Activated T-cell treated with anti-CD3 and anti-CD28 coated beads, Interleukin-2, amount 50 U/mL, for 4 hours (primary cell): ENCODE measurements around the gene DOCK2. TPM values are rescaled to one million over a fixed set of nuclear protein-coding genes. Genes with fewer than 3 reads are reported as not detected.
"Not testable (repeated sequence)": the region's sequence is repeated elsewhere in the genome, so short reads cannot be mapped to it uniquely, and the experiment has no call there.

Source experiments
- ATAC-seq, 2 donors: fragments of 200-7000 bp; cut with Tn5 transposase; one replicate each; pipeline ENCODE4 v1.10.0; 2021
- DNase-seq: peaks from one replicate; pipeline ENCODE4 v3.0.0-alpha.2; 2020
- H3K27me3 Mint-ChIP-seq: one replicate; pipeline ENCODE4 v1.8.0; 2021; ENCODE audit warnings: low read depth, mixed read lengths
- H3K36me3 Mint-ChIP-seq: one replicate; pipeline ENCODE4 v1.8.0; 2022; ENCODE audit warnings: mixed read lengths; ENCODE audit not compliant: insufficient read depth
- H3K4me1 Mint-ChIP-seq: one replicate; pipeline ENCODE4 v1.8.0; 2021; ENCODE audit warnings: low read depth, mixed read lengths
- H3K4me3 Mint-ChIP-seq: one replicate; pipeline ENCODE4 v1.8.0; 2021; ENCODE audit warnings: mild to moderate bottlenecking, moderate library complexity, mixed read lengths
- H3K9me3 Mint-ChIP-seq: one replicate; pipeline ENCODE4 v1.8.0; 2021; ENCODE audit warnings: mixed read lengths
- total RNA-seq, 3 donors: library from RNA; stranded (reverse); gene quantifications; one replicate each; pipeline ENCODE4 v1.2.1, GENCODE V29; 2021

DOCK2 gene
- total RNA-seq, 3 donors from 2014 or later: 128 to 134 (median 132) TPM

GRCh38 chr5:169706758-169707450 is 69.8 kb downstream of the DOCK2 start:
- peaks cover 54% of the 10 kb centered on the region for H3K36me3 Mint-ChIP-seq
- DNase-seq (no peak), ATAC-seq (no peak)
- H3K4me1 Mint-ChIP-seq: peaks cover 18% of the 10 kb centered on the region
- H3K4me3 Mint-ChIP-seq: no peak overlapping the region
- H3K27me3 Mint-ChIP-seq: no peaks in the 10 kb centered on the region
- no peaks in the 10 kb centered on the region for H3K9me3 Mint-ChIP-seq

GRCh38 chr5:169707686-169708085 is 70.6 kb downstream of the DOCK2 start:
- H3K4me3 Mint-ChIP-seq: no peak overlapping the region
- H3K9me3 Mint-ChIP-seq: no peaks in the 10 kb centered on the region
- no peaks in the 10 kb centered on the region for H3K27me3 Mint-ChIP-seq
- peaks cover 49% of the 10 kb centered on the region for H3K36me3 Mint-ChIP-seq
- ATAC-seq (no peak), DNase-seq (no peak)
- H3K4me1 Mint-ChIP-seq: peaks cover 18% of the 10 kb centered on the region

GRCh38 chr5:169710675-169711074 is 73.6 kb downstream of the DOCK2 start:
- no peaks in the 10 kb centered on the region for H3K9me3 Mint-ChIP-seq

GRCh38 chr5:169711551-169712225 is 74.6 kb downstream of the DOCK2 start:
- peaks cover 63% of the 10 kb centered on the region for H3K36me3 Mint-ChIP-seq
- H3K4me1 Mint-ChIP-seq: peaks cover under 1% of the 10 kb centered on the region
- no peak overlapping the region for H3K4me3 Mint-ChIP-seq
- DNase-seq (no peak), ATAC-seq (no peak)
- H3K9me3 Mint-ChIP-seq: no peaks in the 10 kb centered on the region
- H3K27me3 Mint-ChIP-seq: no peaks in the 10 kb centered on the region

More at GRCh38 chr5:169710675-169711074, 73.6 kb downstream of the DOCK2 start:
- peaks cover 59% of the 10 kb centered on the region for H3K36me3 Mint-ChIP-seq
- DNase-seq (no peak), ATAC-seq (no peak)
- H3K4me3 Mint-ChIP-seq: no peak overlapping the region
- H3K4me1 Mint-ChIP-seq: peaks cover 6% of the 10 kb centered on the region
- H3K27me3 Mint-ChIP-seq: no peaks in the 10 kb centered on the region

- peaks cover 66% of the 10 kb centered on the region for H3K36me3 Mint-ChIP-seq
- H3K4me3 Mint-ChIP-seq: no peak overlapping the region
- ATAC-seq: no peak
- H3K27me3 Mint-ChIP-seq: no peaks in the 10 kb centered on the region
- H3K9me3 Mint-ChIP-seq: no peaks in the 10 kb centered on the region
- DNase-seq: no peak
- H3K4me1 Mint-ChIP-seq: no peaks in the 10 kb centered on the region
Measured at GRCh38 chr5:169712428-169712827, 75.4 kb downstream of the DOCK2 start.

- ATAC-seq: no peak
- Mint-ChIP-seq H3K4me1 (peaks cover 2% of the 10 kb centered on the region), H3K9me3 (peaks cover 5% of the 10 kb centered on the region), H3K36me3 (peaks cover 87% of the 10 kb centered on the region), H3K4me3 (no peak overlapping the region), H3K27me3 (no peaks in the 10 kb centered on the region)
- DNase-seq: no peak
Measured at GRCh38 chr5:169716287-169716686, 79.2 kb downstream of the DOCK2 start.

GRCh38 chr5:169717288-169717687 is 80.2 kb downstream of the DOCK2 start:
- DNase-seq (no peak), ATAC-seq (no peak)
- peaks cover 8% of the 10 kb centered on the region for H3K9me3 Mint-ChIP-seq
- H3K4me1 Mint-ChIP-seq: peaks cover 2% of the 10 kb centered on the region
- H3K27me3 Mint-ChIP-seq: no peaks in the 10 kb centered on the region
- peaks cover 86% of the 10 kb centered on the region for H3K36me3 Mint-ChIP-seq
- H3K4me3 Mint-ChIP-seq: no peak overlapping the region

- H3K27me3 Mint-ChIP-seq: no peaks in the 10 kb centered on the region
- no peak overlapping the region for H3K4me3 Mint-ChIP-seq
- DNase-seq (no peak), ATAC-seq (no peak)
- peaks cover 8% of the 10 kb centered on the region for H3K9me3 Mint-ChIP-seq
- H3K36me3 Mint-ChIP-seq: peaks cover 85% of the 10 kb centered on the region
- H3K4me1 Mint-ChIP-seq: peaks cover 2% of the 10 kb centered on the region
Measured at GRCh38 chr5:169719360-169720314, 82.6 kb downstream of the DOCK2 start.

- H3K4me1 Mint-ChIP-seq: peaks cover 2% of the 10 kb centered on the region
- DNase-seq: no peak
- peaks cover 8% of the 10 kb centered on the region for H3K9me3 Mint-ChIP-seq
- no peaks in the 10 kb centered on the region for H3K27me3 Mint-ChIP-seq
- ATAC-seq: no peak
- H3K4me3 Mint-ChIP-seq: no peak overlapping the region
- peaks cover 86% of the 10 kb centered on the region for H3K36me3 Mint-ChIP-seq
Measured at GRCh38 chr5:169721771-169722170, 84.7 kb downstream of the DOCK2 start.

- H3K27me3 Mint-ChIP-seq: no peaks in the 10 kb centered on the region
- no peak for DNase-seq
- H3K4me1 Mint-ChIP-seq: peaks cover 8% of the 10 kb centered on the region
- peaks cover 81% of the 10 kb centered on the region for H3K36me3 Mint-ChIP-seq
- ATAC-seq: no peak
- H3K4me3 Mint-ChIP-seq: no peak overlapping the region
- H3K9me3 Mint-ChIP-seq: peaks cover 8% of the 10 kb centered on the region
Measured at GRCh38 chr5:169723103-169723831, 86.2 kb downstream of the DOCK2 start.

GRCh38 chr5:169724303-169725087 is 87.4 kb downstream of the DOCK2 start:
- peaks cover 8% of the 10 kb centered on the region for H3K9me3 Mint-ChIP-seq
- H3K36me3 Mint-ChIP-seq: peaks cover 80% of the 10 kb centered on the region
- ATAC-seq: no peak
- DNase-seq: no peak
- no peaks in the 10 kb centered on the region for H3K27me3 Mint-ChIP-seq
- H3K4me1 Mint-ChIP-seq: peaks cover 8% of the 10 kb centered on the region
- H3K4me3 Mint-ChIP-seq: no peak overlapping the region

GRCh38 chr5:169725665-169726064 is 88.6 kb downstream of the DOCK2 start:
- not testable (repeated sequence) for H3K4me3 Mint-ChIP-seq, H3K4me1 Mint-ChIP-seq

GRCh38 chr5:169728418-169728817 is 91.3 kb downstream of the DOCK2 start:
- ATAC-seq: no peak
- H3K27me3 Mint-ChIP-seq: no peaks in the 10 kb centered on the region
- peaks cover 77% of the 10 kb centered on the region for H3K36me3 Mint-ChIP-seq

More at GRCh38 chr5:169725665-169726064, 88.6 kb downstream of the DOCK2 start:
- not testable (repeated sequence) for DNase-seq, ATAC-seq, H3K9me3 Mint-ChIP-seq, H3K27me3 Mint-ChIP-seq
- H3K36me3 Mint-ChIP-seq: peaks cover 75% of the 10 kb centered on the region

More at GRCh38 chr5:169728418-169728817, 91.3 kb downstream of the DOCK2 start:
- no peak overlapping the region for H3K4me3 Mint-ChIP-seq
- H3K9me3 Mint-ChIP-seq: no peaks in the 10 kb centered on the region
- DNase-seq: no peak
- H3K4me1 Mint-ChIP-seq: peaks cover 21% of the 10 kb centered on the region
